ENCODE results near the gene CTIF. TPM values are rescaled to one million over a fixed set of nuclear protein-coding genes. Genes with fewer than 3 reads are reported as not detected.

CTIF gene
- polyA plus RNA-seq, 1 experiment = 40.2 TPM

DNA sequence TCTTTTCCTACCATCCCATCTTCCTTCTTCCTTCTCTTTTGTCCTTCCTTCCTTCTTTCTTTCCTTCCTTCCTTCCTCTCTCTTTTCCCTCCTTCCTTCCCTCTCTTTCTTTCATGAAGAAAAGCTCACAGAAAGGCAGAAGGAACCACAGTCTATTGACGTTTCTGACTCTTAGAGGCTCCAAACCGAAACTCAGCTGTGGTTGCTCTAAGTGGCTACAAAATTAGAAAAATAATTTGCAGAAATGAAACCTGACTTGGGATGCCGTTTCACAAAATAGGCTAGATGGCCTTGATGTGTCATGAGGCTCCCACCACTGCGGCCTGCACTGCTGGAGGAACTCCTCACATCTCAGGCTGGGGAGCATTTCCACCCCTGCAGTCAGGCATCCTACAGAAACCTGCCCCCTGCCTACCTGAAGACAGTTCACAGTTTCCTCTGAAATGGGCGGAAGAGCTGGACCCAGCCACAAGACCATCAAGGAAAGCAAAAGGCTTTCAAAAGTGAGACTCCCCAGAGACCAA, 246.3 kb downstream of the CTIF start:
- Histone ChIP-seq H3K9me3 (ENCODE audit: control insufficient read depth, insufficient read depth, low read length) (no peaks in the 10 kb centered on the region), H3K4me3 (ENCODE audit: low read depth, low read length) (no peak overlapping the region), H3K27ac (ENCODE audit: low read depth, low read length) (no peak overlapping the region), H3K27me3 (ENCODE audit: control insufficient read depth, insufficient read depth, low read length) (no peaks in the 10 kb centered on the region)
- TF ChIP-seq, protein P1, sequence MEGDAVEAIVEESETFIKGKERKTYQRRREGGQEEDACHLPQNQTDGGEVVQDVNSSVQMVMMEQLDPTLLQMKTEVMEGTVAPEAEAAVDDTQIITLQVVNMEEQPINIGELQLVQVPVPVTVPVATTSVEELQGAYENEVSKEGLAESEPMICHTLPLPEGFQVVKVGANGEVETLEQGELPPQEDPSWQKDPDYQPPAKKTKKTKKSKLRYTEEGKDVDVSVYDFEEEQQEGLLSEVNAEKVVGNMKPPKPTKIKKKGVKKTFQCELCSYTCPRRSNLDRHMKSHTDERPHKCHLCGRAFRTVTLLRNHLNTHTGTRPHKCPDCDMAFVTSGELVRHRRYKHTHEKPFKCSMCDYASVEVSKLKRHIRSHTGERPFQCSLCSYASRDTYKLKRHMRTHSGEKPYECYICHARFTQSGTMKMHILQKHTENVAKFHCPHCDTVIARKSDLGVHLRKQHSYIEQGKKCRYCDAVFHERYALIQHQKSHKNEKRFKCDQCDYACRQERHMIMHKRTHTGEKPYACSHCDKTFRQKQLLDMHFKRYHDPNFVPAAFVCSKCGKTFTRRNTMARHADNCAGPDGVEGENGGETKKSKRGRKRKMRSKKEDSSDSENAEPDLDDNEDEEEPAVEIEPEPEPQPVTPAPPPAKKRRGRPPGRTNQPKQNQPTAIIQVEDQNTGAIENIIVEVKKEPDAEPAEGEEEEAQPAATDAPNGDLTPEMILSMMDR (IDR thresholded peaks at IDR 0.05; ENCODE audit: low read depth, low read length) = no peak
- POLR2A ChIA-PET = no interaction called here
- no peak for DNase-seq (ENCODE audit: low read depth, low spot score)
- CTCF ChIA-PET = interaction anchor here (2.0 kb wide), 1 partner anchor 9 kb away, joined by 5 read pairs; no protein-coding TSS in a partner anchor

GRCh38 chr18:48785736-48786454, 247.1 kb downstream of the CTIF start:
- DNase-seq (ENCODE audit: low read depth, low spot score) = no peak
- H3K27ac ChIP-seq (ENCODE audit: low read depth, low read length) = no peak overlapping the region
- no peak overlapping the region for H3K4me3 ChIP-seq (ENCODE audit: low read depth, low read length)
- TF ChIP-seq, protein P1 (IDR thresholded peaks at IDR 0.05; ENCODE audit: low read depth, low read length) = no peak
- POLR2A ChIA-PET = no interaction called here
- CTCF ChIA-PET = interaction anchor here (2.0 kb wide), 1 partner anchor 9 kb away, joined by 5 read pairs; no protein-coding TSS in a partner anchor
- no peaks in the 10 kb centered on the region; the same call in 1 of the 2 replicates for H3K9me3 ChIP-seq (ENCODE audit: control insufficient read depth, insufficient read depth, low read length)
- no peaks in the 10 kb centered on the region for H3K27me3 ChIP-seq (ENCODE audit: control insufficient read depth, insufficient read depth, low read length)

DNA sequence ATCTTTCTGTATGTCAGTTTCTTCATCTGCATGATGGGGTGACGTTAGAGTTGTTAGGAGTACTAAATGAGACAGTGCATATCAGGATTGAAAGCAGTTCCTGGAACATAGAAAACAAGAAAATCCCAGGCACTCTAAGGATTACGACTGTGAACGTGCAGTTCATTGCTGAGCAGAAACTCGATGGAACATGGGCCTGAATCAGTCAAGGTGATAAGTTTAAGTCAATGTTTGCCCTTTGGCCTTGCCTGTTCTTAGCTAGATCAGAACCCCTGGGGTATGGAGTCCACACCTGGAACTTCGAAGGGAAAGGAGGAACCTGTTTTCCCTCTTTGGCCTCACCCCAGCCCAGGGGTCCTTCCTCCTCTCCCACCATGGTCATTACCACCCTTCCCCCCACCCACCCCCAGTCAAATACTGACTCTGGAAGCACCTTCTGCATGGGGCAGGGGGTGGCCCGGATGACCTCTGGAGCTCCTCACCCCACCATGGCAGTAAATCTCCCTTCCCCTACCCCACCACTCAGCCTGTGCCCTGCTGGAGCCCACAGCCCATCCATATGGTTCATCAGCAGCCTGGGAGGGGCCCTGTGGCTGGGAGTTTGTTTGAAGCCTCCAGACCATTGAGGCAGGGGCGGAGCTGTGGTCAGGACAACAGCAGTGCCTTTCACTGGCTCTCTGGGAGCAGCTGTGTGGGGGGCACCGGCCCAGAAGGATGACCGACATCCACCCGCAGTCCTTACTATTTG, 247.8 kb downstream of the CTIF start:
- no peak overlapping the region for H3K27ac ChIP-seq (ENCODE audit: low read depth, low read length)
- no peaks in the 10 kb centered on the region for H3K27me3 ChIP-seq (ENCODE audit: control insufficient read depth, insufficient read depth, low read length)
- no peak overlapping the region for H3K4me3 ChIP-seq (ENCODE audit: low read depth, low read length)
- no peaks in the 10 kb centered on the region; the same call in 1 of the 2 replicates for H3K9me3 ChIP-seq (ENCODE audit: control insufficient read depth, insufficient read depth, low read length)
- ChIA-PET POLR2A (no interaction called here), CTCF (interaction anchor here (2.0 kb wide), 1 partner anchor 10 kb away, joined by 5 read pairs; no protein-coding TSS in a partner anchor)
- TF ChIP-seq, protein P1 (IDR thresholded peaks at IDR 0.05; ENCODE audit: low read depth, low read length) = no peak
- no peak for DNase-seq (ENCODE audit: low read depth, low spot score)

DNA sequence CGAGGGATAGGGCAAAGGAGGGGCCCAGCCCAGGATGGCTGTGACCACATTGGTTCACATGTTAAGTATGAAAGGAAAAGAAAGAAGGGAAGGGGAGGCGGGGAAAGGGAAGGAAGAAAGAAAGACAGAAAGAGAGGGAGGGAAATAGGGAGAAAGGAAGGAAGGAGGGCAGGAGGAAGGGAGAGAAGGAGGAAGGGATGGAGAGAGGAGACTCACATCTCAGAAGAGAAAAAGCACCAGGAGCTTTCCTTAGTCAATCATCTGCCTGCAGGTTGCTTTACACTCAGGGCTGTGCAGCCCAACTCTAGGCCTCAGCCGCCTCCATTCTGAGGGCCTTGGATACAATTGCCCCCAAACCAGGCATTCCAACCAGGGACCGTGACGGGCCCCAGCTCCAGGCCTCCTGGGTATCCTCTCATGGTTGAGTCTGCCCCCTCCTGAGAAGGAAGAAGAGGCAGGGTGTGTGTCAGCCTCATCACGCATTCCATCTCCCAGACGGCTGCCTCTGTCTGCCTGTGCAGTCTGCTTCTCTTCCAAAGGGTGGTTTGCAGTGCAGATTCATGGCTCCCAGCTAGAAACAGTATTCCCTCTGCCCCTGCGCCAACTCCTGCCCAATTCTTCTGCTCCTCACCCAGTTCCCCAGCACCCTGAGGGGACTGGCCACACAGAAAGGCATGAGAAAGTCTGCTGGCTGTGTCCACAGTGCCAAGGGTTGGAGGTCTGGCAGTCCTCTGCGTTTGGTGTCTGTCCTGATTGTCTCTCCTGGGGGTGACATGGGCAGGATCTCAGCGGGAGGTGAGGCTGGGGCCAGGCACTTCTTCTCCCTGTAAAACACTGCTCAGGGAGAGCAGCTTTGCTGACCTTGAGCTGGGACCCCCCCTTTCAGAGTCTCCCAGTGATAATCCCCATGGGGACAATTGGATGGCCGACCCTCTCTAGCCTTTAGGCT, 248.6 kb downstream of the CTIF start:
- Histone ChIP-seq H3K27me3 (ENCODE audit: control insufficient read depth, insufficient read depth, low read length) (no peaks in the 10 kb centered on the region), H3K27ac (ENCODE audit: low read depth, low read length) (no peak overlapping the region), H3K4me3 (ENCODE audit: low read depth, low read length) (no peak overlapping the region), H3K9me3 (ENCODE audit: control insufficient read depth, insufficient read depth, low read length) (no peaks in the 10 kb centered on the region; the same call in 1 of the 2 replicates)
- DNase-seq (ENCODE audit: low read depth, low spot score) = no peak
- ChIA-PET CTCF (interaction anchor here (1.3 to 2.0 kb wide), 2 partner anchors 11 kb away, joined by 4 to 5 read pairs; no protein-coding TSS in a partner anchor), POLR2A (no interaction called here)
- TF ChIP-seq, protein P1 (IDR thresholded peaks at IDR 0.05; ENCODE audit: low read depth, low read length) = no peak

Data from AG04450 (cell line).